Right lung (tissue), 5 donors: ENCODE results near the gene ZDHHC14. TPM values are rescaled to one million over a fixed set of nuclear protein-coding genes. Genes with fewer than 3 reads are reported as not detected.

ENCODE experiments used
- DNase-seq, 2 donors: peaks; one replicate each; pipeline ENCODE4 v3.0.0-alpha.2; 2013
- polyA plus RNA-seq, 5 donors: library from polyadenylated mRNA; unstranded; fragments of 120-200 nt; gene quantifications; one replicate each; pipeline versions ENCODE4 v1.2.1 to v1.2.3, GENCODE V29; 2013; ENCODE audit warnings: inconsistent platforms in 1 of 5, low replicate concordance in 1 of 5; ENCODE audit not compliant: insufficient read length in 5 of 5, insufficient read depth in 1 of 5

ZDHHC14 gene
- polyA plus RNA-seq, 5 donors, result 19.1 to 29.5 (median 25.6) TPM

GRCh38 chr6:157531986-157532365, 151.0 kb downstream of the ZDHHC14 start:
- no peak for DNase-seq

GRCh38 chr6:157533048-157533871, 152.3 kb downstream of the ZDHHC14 start:
- DNase-seq, result peak; percentile 90 to 93

GRCh38 chr6:157534134-157534871, 153.3 kb downstream of the ZDHHC14 start:
- DNase-seq, result no peak

- no peak for DNase-seq
These were observed 154.0 kb downstream of the ZDHHC14 start for GRCh38 chr6:157534977-157535339.

GRCh38 chr6:157535340-157536222, 154.6 kb downstream of the ZDHHC14 start:
- DNase-seq, result no peak

- no peak for DNase-seq
These were observed 155.2 kb downstream of the ZDHHC14 start for GRCh38 chr6:157536223-157536545.

- no peak for DNase-seq
These were observed 156.6 kb downstream of the ZDHHC14 start for GRCh38 chr6:157537556-157537955.

- DNase-seq, result no peak
These were observed 157.2 kb downstream of the ZDHHC14 start for GRCh38 chr6:157538168-157538567.

GRCh38 chr6:157538698-157539097, 157.7 kb downstream of the ZDHHC14 start:
- DNase-seq, result no peak

- no peak for DNase-seq
These were observed 158.4 kb downstream of the ZDHHC14 start for GRCh38 chr6:157539421-157539822.

- DNase-seq, result no peak
These were observed 159.1 kb downstream of the ZDHHC14 start for GRCh38 chr6:157539900-157540752.

GRCh38 chr6:157541618-157542413, 160.8 kb downstream of the ZDHHC14 start:
- no peak for DNase-seq

- DNase-seq, result no peak
These were observed 161.6 kb downstream of the ZDHHC14 start for GRCh38 chr6:157542414-157543160.

GRCh38 chr6:157546321-157546720, 165.3 kb downstream of the ZDHHC14 start:
- no peak for DNase-seq

- no peak for DNase-seq
These were observed 166.1 kb downstream of the ZDHHC14 start for GRCh38 chr6:157547112-157547511.

GRCh38 chr6:157548635-157549467, 167.9 kb downstream of the ZDHHC14 start:
- DNase-seq, result no peak

GRCh38 chr6:157549468-157549745, 168.4 kb downstream of the ZDHHC14 start:
- DNase-seq, result no peak

GRCh38 chr6:157550114-157550989, 169.4 kb downstream of the ZDHHC14 start:
- DNase-seq, result no peak
